Measurements from ENCODE around the gene ADAMTS20.
A peak's percentile ranks its signal among the peaks of the same experiment; 100 is the strongest.

DNA sequence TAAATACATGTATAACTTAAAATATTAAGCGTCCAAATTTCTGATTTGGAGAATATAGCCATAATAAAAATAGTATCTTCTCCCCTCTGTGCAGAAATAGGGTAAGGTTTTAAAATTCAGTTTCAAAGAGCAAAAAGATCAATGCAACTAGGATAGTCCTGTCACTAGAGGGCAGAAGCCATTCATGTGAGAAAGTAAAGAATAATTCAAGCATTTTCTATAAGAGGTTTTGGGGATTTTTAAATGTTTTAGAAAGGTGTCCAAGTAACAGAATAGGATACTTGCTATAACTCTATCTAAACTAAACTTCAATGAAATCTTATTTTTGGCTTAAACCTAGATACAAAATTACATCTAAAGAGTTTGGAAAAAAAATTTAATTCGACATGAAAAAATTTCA lies 50.3 kb downstream of the ADAMTS20 start:
- TF ChIP-seq, protein P1, sequence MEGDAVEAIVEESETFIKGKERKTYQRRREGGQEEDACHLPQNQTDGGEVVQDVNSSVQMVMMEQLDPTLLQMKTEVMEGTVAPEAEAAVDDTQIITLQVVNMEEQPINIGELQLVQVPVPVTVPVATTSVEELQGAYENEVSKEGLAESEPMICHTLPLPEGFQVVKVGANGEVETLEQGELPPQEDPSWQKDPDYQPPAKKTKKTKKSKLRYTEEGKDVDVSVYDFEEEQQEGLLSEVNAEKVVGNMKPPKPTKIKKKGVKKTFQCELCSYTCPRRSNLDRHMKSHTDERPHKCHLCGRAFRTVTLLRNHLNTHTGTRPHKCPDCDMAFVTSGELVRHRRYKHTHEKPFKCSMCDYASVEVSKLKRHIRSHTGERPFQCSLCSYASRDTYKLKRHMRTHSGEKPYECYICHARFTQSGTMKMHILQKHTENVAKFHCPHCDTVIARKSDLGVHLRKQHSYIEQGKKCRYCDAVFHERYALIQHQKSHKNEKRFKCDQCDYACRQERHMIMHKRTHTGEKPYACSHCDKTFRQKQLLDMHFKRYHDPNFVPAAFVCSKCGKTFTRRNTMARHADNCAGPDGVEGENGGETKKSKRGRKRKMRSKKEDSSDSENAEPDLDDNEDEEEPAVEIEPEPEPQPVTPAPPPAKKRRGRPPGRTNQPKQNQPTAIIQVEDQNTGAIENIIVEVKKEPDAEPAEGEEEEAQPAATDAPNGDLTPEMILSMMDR (conservative IDR thresholded peaks at IDR 0.05 in 1 of 2, IDR thresholded peaks at IDR 0.05 in 1 of 2; ENCODE audit: extremely low read depth in 1 of 2, insufficient read depth in 1 of 2, low read depth in 1 of 2, low read length in 2 of 2): peak; percentile 34 to 65
- TF ChIP-seq EZH2 (IDR thresholded peaks at IDR 0.05; ENCODE audit: borderline replicate concordance, low read length): no peak
